ENCODE measurements around the gene NHLRC2. TPM values are rescaled to one million over a fixed set of nuclear protein-coding genes. Genes with fewer than 3 reads are reported as not detected.

Gene NHLRC2
- total and polyA plus RNA-seq, 2 experiments from 2014 or later: 15.5 to 28.1 TPM

- no peaks in the 10 kb centered on the region for H3K36me3 Mint-ChIP-seq (ENCODE audit: low read depth)
- no peaks in the 10 kb centered on the region for H3K27me3 Mint-ChIP-seq (ENCODE audit: insufficient read depth, low read depth, poor library complexity)
- no peak overlapping the region for H3K4me2 ChIP-seq
- no peak for TF ChIP-seq CREB1 (CRISPR knock-in tag; IDR thresholded peaks at IDR 0.05; ENCODE audit: low read depth)
- TF ChIP-seq CTCF (conservative IDR thresholded peaks at IDR 0.05; ENCODE audit: low read depth in 2 of 2): peak; percentile 34 to 48
- no peak for TF ChIP-seq POLR2AphosphoS5 (IDR thresholded peaks at IDR 0.05; ENCODE audit: low read depth)
- H3K4me1 ChIP-seq (ENCODE audit: insufficient read depth): no peaks in the 10 kb centered on the region
- H3K4me3 ChIP-seq: no peak overlapping the region
- H3K4me3 Mint-ChIP-seq: no peak overlapping the region
- peak overlapping the region; percentile 66 for H3K27ac Mint-ChIP-seq
- peak; percentile 39 for DNase-seq (ENCODE audit: low spot score)
- H3K27ac ChIP-seq (ENCODE audit: low read depth): no peak overlapping the region
- no peaks in the 10 kb centered on the region for H4K20me1 ChIP-seq (replicated peaks; ENCODE audit: insufficient read depth)
- no peaks in the 10 kb centered on the region; the same call in none of the 2 replicates for H3K9me2 ChIP-seq (ENCODE audit: insufficient read depth)
- ATAC-seq: peak; percentile 42; the same call in 2 of the 3 replicates
- no peaks in the 10 kb centered on the region for H3K27me3 ChIP-seq (ENCODE audit: insufficient read depth)
- no peaks in the 10 kb centered on the region; the same call in 1 of the 3 replicates for H3K9me3 Mint-ChIP-seq
- H3K79me2 ChIP-seq (replicated peaks; ENCODE audit: insufficient read depth): no peaks in the 10 kb centered on the region
- H2AFZ ChIP-seq: peak overlapping the region; percentile 56
- no peaks in the 10 kb centered on the region for H3K4me1 Mint-ChIP-seq
- no peaks in the 10 kb centered on the region for H3K36me3 ChIP-seq (ENCODE audit: insufficient read depth)
- H3F3A ChIP-seq (replicated peaks; ENCODE audit: low read depth): no peaks in the 10 kb centered on the region
These were observed 99.2 kb downstream of the NHLRC2 start for GRCh38 chr10:113953505-113954272.

GRCh38 chr10:113954409-113954808, 99.9 kb downstream of the NHLRC2 start:
- no peaks in the 10 kb centered on the region for H3F3A ChIP-seq (replicated peaks; ENCODE audit: low read depth)
- H2AFZ ChIP-seq: no peak overlapping the region
- Mint-ChIP-seq H3K4me3 (no peak overlapping the region), H3K27me3 (ENCODE audit: insufficient read depth, low read depth, poor library complexity) (no peaks in the 10 kb centered on the region), H3K27ac (no peak overlapping the region), H3K36me3 (ENCODE audit: low read depth) (no peaks in the 10 kb centered on the region), H3K4me1 (no peaks in the 10 kb centered on the region), H3K9me3 (no peaks in the 10 kb centered on the region; the same call in 1 of the 3 replicates)
- H4K20me1 ChIP-seq (replicated peaks; ENCODE audit: insufficient read depth): no peaks in the 10 kb centered on the region
- no peak for DNase-seq (ENCODE audit: low spot score)
- no peak overlapping the region for H3K4me3 ChIP-seq
- ATAC-seq: no peak
- H3K27ac ChIP-seq (ENCODE audit: low read depth): no peak overlapping the region
- no peaks in the 10 kb centered on the region for H3K79me2 ChIP-seq (replicated peaks; ENCODE audit: insufficient read depth)
- H3K4me1 ChIP-seq (ENCODE audit: insufficient read depth): no peaks in the 10 kb centered on the region
- H3K9me2 ChIP-seq (ENCODE audit: insufficient read depth): no peaks in the 10 kb centered on the region; the same call in none of the 2 replicates
- no peaks in the 10 kb centered on the region for H3K27me3 ChIP-seq (ENCODE audit: insufficient read depth)
- no peaks in the 10 kb centered on the region for H3K36me3 ChIP-seq (ENCODE audit: insufficient read depth)
- no peak overlapping the region for H3K4me2 ChIP-seq
- TF ChIP-seq CREB1 (CRISPR knock-in tag; IDR thresholded peaks at IDR 0.05; ENCODE audit: low read depth) (no peak), EZH2phosphoT487 (IDR thresholded peaks at IDR 0.05; ENCODE audit: unreplicated experiment) (no peak), NANOG (IDR thresholded peaks at IDR 0.05; ENCODE audit: borderline replicate concordance) (no peak), ZNF462 (CRISPR knock-in tag; IDR thresholded peaks at IDR 0.05) (no peak), REST (IDR thresholded peaks at IDR 0.05; ENCODE audit: unreplicated experiment) (no peak)

Measured in GM23338 (cell line).